GM12878 (cell line): Measurements from ENCODE around the gene ITGA5. TPM values are rescaled to one million over a fixed set of nuclear protein-coding genes. Genes with fewer than 3 reads are reported as not detected.

ENCODE experiments used
- GATAD2B ChIP-seq: fragments of 450-650 bp; conservative IDR thresholded peaks from 2 replicates; pipeline ENCODE4 v1.6.1; 2017; ENCODE audit warnings: low read depth, mild to moderate bottlenecking, moderate library complexity
- IRF5 ChIP-seq: fragments of 450-650 bp; IDR thresholded peaks from 2 replicates; pipeline ENCODE4 v1.6.1; 2017; ENCODE audit warnings: borderline replicate concordance
- RAD21 ChIP-seq: IDR thresholded peaks from 2 replicates; pipeline ENCODE4 v1.6.1; 2011; ENCODE audit warnings: mild to moderate bottlenecking, low read depth, low read length, moderate library complexity; ENCODE audit not compliant: insufficient read depth
- SUPT20H ChIP-seq: IDR thresholded peaks from 2 replicates; pipeline ENCODE4 v1.6.1; 2011; ENCODE audit warnings: low read depth, mild to moderate bottlenecking, low read length, moderate library complexity, borderline replicate concordance; ENCODE audit not compliant: control insufficient read depth
- USF2 ChIP-seq: IDR thresholded peaks from 2 replicates; pipeline ENCODE4 v1.6.1; 2011; ENCODE audit warnings: low read depth, low read length, improper control_type of control experiment, borderline replicate concordance
- ZBTB40 ChIP-seq: fragments of 450-650 bp; IDR thresholded peaks from 2 replicates; pipeline ENCODE4 v1.6.1; 2016; ENCODE audit warnings: mild to moderate bottlenecking, moderate library complexity, borderline replicate concordance
- polyA plus RNA-seq, 11 experiments: library from polyadenylated mRNA; depleted of rRNA in 4 of 11; unstranded in 6 of 11; stranded (reverse) in 5 of 11; fragments of >200 nt; fragmentation: Nextera tagmentation in 4 of 11; fragmentation: Illumina TruSeq in 1 of 11; extraction: Ambion mirVana in 4 of 11; extraction: Trizol in 1 of 11; gene quantifications; 1 replicate in 1 of 11; 2 replicates in 10 of 11; pipeline versions ENCODE4 v1.2.1 to v1.2.3, GENCODE V29; 2011 to 2016; ENCODE audit warnings: inconsistent platforms in 2 of 11, missing spikeins in 2 of 11, low read depth in 1 of 11
- total RNA-seq, 4 experiments: library from RNA; depleted of rRNA in 3 of 4; stranded (reverse); fragments of >200 nt in 3 of 4; fragmentation: Illumina TruSeq in 1 of 4; extraction: Trizol in 1 of 4; gene quantifications; 2 replicates each; pipeline versions ENCODE4 v1.2.1 to v1.2.3, GENCODE V29; 2013 to 2021

The ITGA5 gene
- total and polyA plus RNA-seq, 10 of the 15 experiments (the other 5 are each of a cell fraction or from before 2014, with no cell fraction given): 0.15 to 22.5 (median 0.61) TPM

- no peak for TF ChIP-seq USF2
- TF ChIP-seq ZBTB40: no peak
- TF ChIP-seq RAD21: no peak
- no peak for TF ChIP-seq IRF5
- TF ChIP-seq SUPT20H: no peak
- TF ChIP-seq GATAD2B: no peak
Measured at GRCh38 chr12:54352891-54353874, 65.9 kb downstream of the ITGA5 start (continued).
